T-helper 1 cell (primary cell): Measurements from ENCODE around the gene SELENOV.

Experiments used
- DNase-seq, 5 donors: peaks; one replicate each; pipeline ENCODE4 v3.0.0-alpha.2; 2012 to 2020

Gene SELENOV

GRCh38 chr19:39520541-39521484, 5.9 kb downstream of the SELENOV start:
- DNase-seq = no peak

- DNase-seq = no peak
These were observed 9.6 kb downstream of the SELENOV start for GRCh38 chr19:39524495-39524894.

- DNase-seq = no peak
These were observed 10.3 kb downstream of the SELENOV start for GRCh38 chr19:39525205-39525604.

GRCh38 chr19:39531834-39532232, 16.9 kb downstream of the SELENOV start:
- no peak for DNase-seq

- DNase-seq = peak; percentile 90 to 96 (median 94)
These were observed 17.5 kb downstream of the SELENOV start, which contains the start of gene EID2B for GRCh38 chr19:39532233-39533002. Gene EID2B, minus strand, starts transcription at chr19:39532852. Its CDS starts 50 bp downstream, at chr19:39532802.

- DNase-seq = no peak
These were observed 18.1 kb downstream of the SELENOV start for GRCh38 chr19:39533003-39533512.

GRCh38 chr19:39533791-39534190, 18.9 kb downstream of the SELENOV start:
- no peak for DNase-seq

GRCh38 chr19:39539165-39539517, 24.2 kb downstream of the SELENOV start:
- peak in 1 of 5 donors; percentile 30 for DNase-seq

- DNase-seq = peak; percentile 85 to 95 (median 91)
These were observed 24.8 kb downstream of the SELENOV start, which contains the start of gene EID2 for GRCh38 chr19:39539518-39540332. Gene EID2, minus strand, starts transcription at chr19:39540161. Its CDS starts 82 bp downstream, at chr19:39540079.

GRCh38 chr19:39540333-39540673, 25.4 kb downstream of the SELENOV start:
- no peak for DNase-seq

- no peak for DNase-seq
These were observed 27.3 kb downstream of the SELENOV start for GRCh38 chr19:39542206-39542605.

GRCh38 chr19:39543477-39543857, 28.5 kb downstream of the SELENOV start:
- DNase-seq = no peak

- no peak for DNase-seq
These were observed 29.4 kb downstream of the SELENOV start for GRCh38 chr19:39544226-39544903.

GRCh38 chr19:39544911-39545310, 30.0 kb downstream of the SELENOV start:
- DNase-seq = peak in 1 of 5 donors; percentile 24

GRCh38 chr19:39546599-39546998, 31.7 kb downstream of the SELENOV start:
- DNase-seq = no peak

- DNase-seq = no peak
These were observed 35.3 kb downstream of the SELENOV start for GRCh38 chr19:39550197-39550596.

- no peak for DNase-seq
These were observed 38.2 kb downstream of the SELENOV start for GRCh38 chr19:39553082-39553652.

GRCh38 chr19:39554701-39555311, 39.9 kb downstream of the SELENOV start:
- no peak for DNase-seq

GRCh38 chr19:39555883-39556282, 40.9 kb downstream of the SELENOV start:
- DNase-seq = no peak

GRCh38 chr19:39557811-39558623, 43.1 kb downstream of the SELENOV start:
- peak in 1 of 5 donors; percentile 43 for DNase-seq
